Endodermal cell (in vitro differentiated cells): ENCODE measurements around the gene AGBL1. TPM values are rescaled to one million over a fixed set of nuclear protein-coding genes. Genes with fewer than 3 reads are reported as not detected.

Experiments
- DNase-seq: peaks from one replicate; pipeline ENCODE4 v3.0.0-alpha.2; 2017
- H3K27ac ChIP-seq: 2 replicates; pipeline ENCODE4 v1.5.1; 2013; ENCODE audit warnings: mild to moderate bottlenecking, low read depth, low read length, moderate library complexity
- H3K27me3 ChIP-seq: 2 replicates; pipeline ENCODE4 v1.6.1; 2013; ENCODE audit warnings: mild to moderate bottlenecking, low read length, moderate library complexity; ENCODE audit not compliant: insufficient read depth, control insufficient read depth, poor library complexity, severe bottlenecking
- H3K36me3 ChIP-seq: 2 replicates; pipeline ENCODE4 v1.7.0; 2013; ENCODE audit warnings: mild to moderate bottlenecking, low read length, moderate library complexity; ENCODE audit not compliant: control insufficient read depth, insufficient read depth
- H3K4me1 ChIP-seq: one replicate; pipeline ENCODE4 v1.7.0; 2013; ENCODE audit warnings: low read length; ENCODE audit not compliant: control insufficient read depth, insufficient read depth
- H3K4me3 ChIP-seq: 2 replicates; pipeline ENCODE4 v1.5.1; 2013; ENCODE audit warnings: mild to moderate bottlenecking, low read length, moderate library complexity
- H3K9ac ChIP-seq: 2 replicates; pipeline ENCODE4 v1.6.1; 2013; ENCODE audit warnings: mild to moderate bottlenecking, low read length, moderate library complexity; ENCODE audit not compliant: poor library complexity, severe bottlenecking; ENCODE audit errors: extremely low read depth
- H3K9me3 ChIP-seq: 2 replicates; pipeline ENCODE4 v1.6.1; 2013; ENCODE audit warnings: mild to moderate bottlenecking, low read length, moderate library complexity; ENCODE audit not compliant: control insufficient read depth
- H3K27ac Mint-ChIP-seq: 2 replicates; pipeline ENCODE4 v1.8.0; 2020; ENCODE audit warnings: mixed read lengths
- H3K27me3 Mint-ChIP-seq: 2 replicates; pipeline ENCODE4 v1.8.0; 2021; ENCODE audit warnings: mild to moderate bottlenecking, mixed read lengths; ENCODE audit not compliant: insufficient read depth
- H3K36me3 Mint-ChIP-seq: 2 replicates; pipeline ENCODE4 v1.8.0; 2020; ENCODE audit warnings: low read depth, mixed read lengths
- H3K4me1 Mint-ChIP-seq: 2 replicates; pipeline ENCODE4 v1.8.0; 2020; ENCODE audit warnings: mixed read lengths
- H3K4me3 Mint-ChIP-seq: 2 replicates; pipeline ENCODE4 v1.8.0; 2020; ENCODE audit warnings: mild to moderate bottlenecking, moderate library complexity, mixed read lengths
- H3K9me3 Mint-ChIP-seq: 2 replicates; pipeline ENCODE4 v1.8.0; 2020; ENCODE audit warnings: mild to moderate bottlenecking, mixed read lengths
- WGBS, 2 experiments: methylation state at CpG; one replicate each; pipeline versions ENCODE4 v1.1.5 to v1.1.7; 2013; ENCODE audit warnings: missing lambda C conversion rate in 2 of 2, mixed read lengths in 1 of 2; ENCODE audit not compliant: insufficient coverage in 1 of 2, insufficient read length in 1 of 2; 5-methylcytosine and 5-hydroxymethylcytosine counted together
- total RNA-seq, 2 donors: library from RNA; stranded (reverse); fragmentation: NEBNext Ultra II Directional in 1 of 2; extraction: Animal tissue kit (Norgen Biotek cat#: 25700) in 1 of 2; gene quantifications; 2 replicates in 1 of 2; 3 replicates in 1 of 2; pipeline ENCODE4 v1.2.1, GENCODE V29; 2021
- TF ChIP-seq, protein P1 (sequence below): fragments of 200-600 bp; sonication (generic); conservative IDR thresholded peaks from 2 replicates; pipeline ENCODE4 v1.5.0; 2021; ENCODE audit warnings: antibody characterized with exemption, mild to moderate bottlenecking

The AGBL1 gene
- total RNA-seq, 2 donors from 2014 or later: 0.07 to 0.11 TPM

GRCh38 chr15:87021751-87022150, 942.1 kb downstream of the AGBL1 start:
- 81 to 93% methylated on average over 2 of the region's 2 CpGs for WGBS, 2 experiments
- H3K4me1 Mint-ChIP-seq: no peaks in the 10 kb centered on the region
- H3K27me3 ChIP-seq: no peaks in the 10 kb centered on the region
- no peak overlapping the region for H3K4me3 Mint-ChIP-seq
- no peaks in the 10 kb centered on the region for H3K36me3 ChIP-seq
- no peak overlapping the region for H3K9ac ChIP-seq
- H3K27me3 Mint-ChIP-seq: no peaks in the 10 kb centered on the region
- TF ChIP-seq, protein P1, sequence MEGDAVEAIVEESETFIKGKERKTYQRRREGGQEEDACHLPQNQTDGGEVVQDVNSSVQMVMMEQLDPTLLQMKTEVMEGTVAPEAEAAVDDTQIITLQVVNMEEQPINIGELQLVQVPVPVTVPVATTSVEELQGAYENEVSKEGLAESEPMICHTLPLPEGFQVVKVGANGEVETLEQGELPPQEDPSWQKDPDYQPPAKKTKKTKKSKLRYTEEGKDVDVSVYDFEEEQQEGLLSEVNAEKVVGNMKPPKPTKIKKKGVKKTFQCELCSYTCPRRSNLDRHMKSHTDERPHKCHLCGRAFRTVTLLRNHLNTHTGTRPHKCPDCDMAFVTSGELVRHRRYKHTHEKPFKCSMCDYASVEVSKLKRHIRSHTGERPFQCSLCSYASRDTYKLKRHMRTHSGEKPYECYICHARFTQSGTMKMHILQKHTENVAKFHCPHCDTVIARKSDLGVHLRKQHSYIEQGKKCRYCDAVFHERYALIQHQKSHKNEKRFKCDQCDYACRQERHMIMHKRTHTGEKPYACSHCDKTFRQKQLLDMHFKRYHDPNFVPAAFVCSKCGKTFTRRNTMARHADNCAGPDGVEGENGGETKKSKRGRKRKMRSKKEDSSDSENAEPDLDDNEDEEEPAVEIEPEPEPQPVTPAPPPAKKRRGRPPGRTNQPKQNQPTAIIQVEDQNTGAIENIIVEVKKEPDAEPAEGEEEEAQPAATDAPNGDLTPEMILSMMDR: no peak
- peaks cover 8% of the 10 kb centered on the region for H3K9me3 ChIP-seq
- no peak overlapping the region for H3K27ac Mint-ChIP-seq
- H3K36me3 Mint-ChIP-seq: no peaks in the 10 kb centered on the region
- H3K9me3 Mint-ChIP-seq: peaks cover 12% of the 10 kb centered on the region
- no peak for DNase-seq
- H3K4me3 ChIP-seq: no peak overlapping the region
- no peaks in the 10 kb centered on the region for H3K4me1 ChIP-seq
- H3K27ac ChIP-seq: no peak overlapping the region

DNA sequence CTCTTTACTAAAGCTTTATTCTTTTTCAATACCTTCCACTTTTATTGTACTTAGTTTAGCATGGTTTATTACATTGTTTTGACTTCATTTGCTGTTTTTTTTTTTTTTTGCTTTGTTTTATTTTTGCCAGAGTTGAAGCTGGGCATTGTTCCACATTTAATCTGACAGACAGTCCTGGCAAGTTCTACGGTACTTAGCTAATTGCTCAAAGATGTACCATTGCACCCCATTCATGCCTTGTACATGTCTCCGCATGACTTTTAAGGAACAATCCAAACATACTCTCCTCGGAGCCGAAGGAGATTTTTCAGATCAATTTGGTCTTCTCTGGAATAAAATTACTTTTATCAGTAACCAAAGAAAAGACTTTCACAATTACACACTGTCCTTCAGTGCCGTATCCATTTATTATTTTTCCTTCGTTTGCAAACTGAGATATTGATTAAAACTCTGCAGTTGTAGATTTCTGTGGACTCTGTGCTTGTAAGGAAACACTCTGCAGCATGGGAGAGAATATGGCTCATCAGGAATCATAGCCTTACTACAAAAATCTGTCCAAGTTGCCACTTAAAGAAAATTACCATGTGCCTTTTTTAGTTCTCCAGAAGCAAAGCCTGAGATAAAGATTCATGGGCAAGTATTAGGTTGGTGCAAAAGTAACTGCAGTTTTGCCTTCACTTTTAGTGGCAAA, 952.0 kb downstream of the AGBL1 start:
- no peaks in the 10 kb centered on the region for H3K27me3 Mint-ChIP-seq
- peaks cover 5% of the 10 kb centered on the region for H3K9me3 Mint-ChIP-seq
- peaks cover 15% of the 10 kb centered on the region for H3K4me1 Mint-ChIP-seq
- no peak overlapping the region for H3K9ac ChIP-seq
- no peak overlapping the region for H3K4me3 ChIP-seq
- TF ChIP-seq, protein P1: no peak
- H3K27me3 ChIP-seq: no peaks in the 10 kb centered on the region
- H3K27ac ChIP-seq: no peak overlapping the region
- no peak for DNase-seq
- H3K27ac Mint-ChIP-seq: no peak overlapping the region
- H3K36me3 Mint-ChIP-seq: no peaks in the 10 kb centered on the region
- H3K36me3 ChIP-seq: no peaks in the 10 kb centered on the region
- 89 to 97% methylated on average over 6 of the region's 6 CpGs for WGBS, 2 experiments
- H3K4me3 Mint-ChIP-seq: no peak overlapping the region
- H3K4me1 ChIP-seq: no peaks in the 10 kb centered on the region
- H3K9me3 ChIP-seq: no peaks in the 10 kb centered on the region

DNA sequence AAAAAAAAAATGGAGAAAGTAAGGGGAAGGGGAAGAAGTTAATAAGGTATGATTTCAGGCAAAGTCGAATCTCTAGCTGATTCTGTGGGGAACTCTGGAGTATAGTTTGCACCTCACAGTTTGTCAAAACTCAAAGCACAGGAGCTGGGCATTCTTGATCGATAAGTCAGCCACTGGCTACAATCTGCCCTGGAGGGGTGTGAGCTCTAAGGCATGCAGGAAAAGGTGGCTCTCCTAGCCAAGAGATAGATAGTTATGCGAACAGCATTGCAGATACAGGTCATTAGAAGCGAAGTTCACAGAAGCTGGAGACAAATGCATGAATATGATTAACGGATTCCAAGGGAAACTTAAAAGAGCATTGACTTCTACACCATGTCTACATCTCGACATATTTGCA, 952.6 kb downstream of the AGBL1 start:
- H3K4me3 ChIP-seq: no peak overlapping the region
- Mint-ChIP-seq H3K36me3 (no peaks in the 10 kb centered on the region), H3K27ac (no peak overlapping the region), H3K4me1 (peaks cover 16% of the 10 kb centered on the region), H3K9me3 (no peaks in the 10 kb centered on the region), H3K27me3 (no peaks in the 10 kb centered on the region), H3K4me3 (no peak overlapping the region)
- peak; percentile 65 for DNase-seq
- no peaks in the 10 kb centered on the region for H3K4me1 ChIP-seq
- no peaks in the 10 kb centered on the region for H3K9me3 ChIP-seq
- H3K36me3 ChIP-seq: no peaks in the 10 kb centered on the region
- 66 to 76% methylated on average over 5 to 6 of the region's 6 CpGs for WGBS, 2 experiments
- TF ChIP-seq, protein P1: no peak
- H3K9ac ChIP-seq: no peak overlapping the region
- no peaks in the 10 kb centered on the region for H3K27me3 ChIP-seq
- H3K27ac ChIP-seq: no peak overlapping the region
